HEK293T (cell line): ENCODE measurements around the gene R3HDM2.
A peak's percentile ranks its signal among the peaks of the same experiment; 100 is the strongest.

ENCODE experiments used
- CTCF ChIA-PET: fragments of 350-600 bp; formaldehyde crosslinking; extraction: SDS; loops from one replicate; lab custom pipeline; 2021; ENCODE audit warnings: antibody characterized with exemption, inconsistent platforms; lab: Yijun Ruan, JAX
- POLR2A ChIA-PET: fragments of 350-600 bp; formaldehyde crosslinking; extraction: SDS; loops from one replicate; lab custom pipeline; 2020; ENCODE audit warnings: antibody characterized with exemption, inconsistent platforms; lab: Yijun Ruan, JAX
- DNase-seq: peaks from one replicate; pipeline ENCODE4 v3.0.0; 2012; ENCODE audit warnings: mixed read lengths; ENCODE audit errors: extremely low spot score
- ARNT ChIP-seq: fragments of 450-650 bp; IDR thresholded peaks from 2 replicates; pipeline ENCODE4 v1.6.1; 2017; ENCODE audit warnings: mild to moderate bottlenecking
- BHLHE40 ChIP-seq: fragments of 450-650 bp; IDR thresholded peaks from 2 replicates; pipeline ENCODE4 v1.6.1; 2016; ENCODE audit warnings: mild to moderate bottlenecking, moderate library complexity, borderline replicate concordance
- CTBP1 ChIP-seq: fragments of 450-650 bp; IDR thresholded peaks from 2 replicates; pipeline ENCODE4 v1.6.1; 2016; ENCODE audit warnings: borderline replicate concordance
- ELF4 ChIP-seq: fragments of 450-650 bp; IDR thresholded peaks from 2 replicates; pipeline ENCODE4 v1.6.1; 2017; ENCODE audit warnings: antibody characterized with exemption
- FOXA1 ChIP-seq: fragments of 450-650 bp; IDR thresholded peaks from 2 replicates; pipeline ENCODE4 v1.6.1; 2016; ENCODE audit warnings: mild to moderate bottlenecking
- FOXK2 ChIP-seq: fragments of 450-650 bp; IDR thresholded peaks from 2 replicates; pipeline ENCODE4 v1.6.1; 2016; ENCODE audit warnings: mild to moderate bottlenecking
- FOXM1 ChIP-seq: fragments of 450-650 bp; IDR thresholded peaks from 2 replicates; pipeline ENCODE4 v1.6.1; 2017; ENCODE audit warnings: mild to moderate bottlenecking, borderline replicate concordance
- HDGF ChIP-seq: fragments of 450-650 bp; IDR thresholded peaks from 2 replicates; pipeline ENCODE4 v1.6.1; 2017; ENCODE audit warnings: antibody characterized with exemption, borderline replicate concordance
- L3MBTL2 ChIP-seq: fragments of 450-650 bp; conservative IDR thresholded peaks from 2 replicates; pipeline ENCODE4 v1.6.1; 2016; ENCODE audit warnings: mild to moderate bottlenecking
- LEF1 ChIP-seq: fragments of 450-650 bp; IDR thresholded peaks from 2 replicates; pipeline ENCODE4 v1.6.1; 2017; ENCODE audit warnings: mild to moderate bottlenecking, borderline replicate concordance
- NFRKB ChIP-seq: fragments of 450-650 bp; IDR thresholded peaks from 2 replicates; pipeline ENCODE4 v1.6.1; 2016; ENCODE audit warnings: mild to moderate bottlenecking, moderate library complexity
- SP1 ChIP-seq: fragments of 450-650 bp; IDR thresholded peaks from 2 replicates; pipeline ENCODE4 v1.6.1; 2017
- SUZ12 ChIP-seq: fragments of 450-650 bp; IDR thresholded peaks from 2 replicates; pipeline ENCODE4 v1.6.1; 2016; ENCODE audit warnings: mild to moderate bottlenecking
- TARDBP ChIP-seq: fragments of 450-650 bp; IDR thresholded peaks from 2 replicates; pipeline ENCODE4 v1.6.1; 2016
- ZNF384 ChIP-seq: fragments of 450-650 bp; IDR thresholded peaks from 2 replicates; pipeline ENCODE4 v1.6.1; 2016
- TF ChIP-seq, protein P1 (sequence below): fragments of 450-650 bp; IDR thresholded peaks from 2 replicates; pipeline ENCODE4 v1.6.1; 2016

Gene R3HDM2

DNA sequence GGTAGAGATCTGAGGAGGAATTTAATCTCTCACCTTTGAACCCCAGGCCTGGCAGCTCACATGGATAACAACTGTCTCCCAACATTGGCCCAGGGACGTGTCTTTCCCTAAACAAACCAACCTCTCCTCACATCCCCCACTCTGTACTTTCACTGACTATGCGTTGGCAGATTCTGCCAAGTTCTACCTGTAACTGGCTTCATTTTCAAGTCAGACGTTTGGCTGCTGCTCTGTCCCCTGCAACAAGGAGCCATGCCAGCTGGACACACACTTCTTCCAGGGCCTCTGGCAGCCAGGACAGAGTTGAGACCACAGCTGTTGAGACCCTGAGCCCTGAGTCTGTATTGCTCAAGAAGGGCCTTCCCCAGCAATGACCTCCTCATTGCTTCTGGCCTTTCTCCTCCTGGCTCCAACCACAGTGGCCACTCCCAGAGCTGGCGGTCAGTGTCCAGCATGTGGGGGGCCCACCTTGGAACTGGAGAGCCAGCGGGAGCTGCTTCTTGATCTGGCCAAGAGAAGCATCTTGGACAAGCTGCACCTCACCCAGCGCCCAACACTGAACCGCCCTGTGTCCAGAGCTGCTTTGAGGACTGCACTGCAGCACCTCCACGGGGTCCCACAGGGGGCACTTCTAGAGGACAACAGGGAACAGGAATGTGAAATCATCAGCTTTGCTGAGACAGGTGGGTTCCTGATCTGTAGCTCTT lies 3.8 kb upstream of the R3HDM2 start, which contains the start of gene INHBC:
TSS of gene INHBC (plus strand) at position 268 of the 707 bp plus-strand sequence. CDS start at position 371, 103 bp downstream.
- POLR2A ChIA-PET = interaction anchor here (1.2 to 2.9 kb wide), 3 partner anchors 18 to 24 kb away, joined by 6 to 13 read pairs (median 11); partner anchors contain the start of genes GLI1 and INHBE
- CTCF ChIA-PET = interaction anchor here (0.8 kb wide), 1 partner anchor 18 kb away, joined by 4 read pairs; no protein-coding TSS in a partner anchor
- TF ChIP-seq NFRKB = no peak
- no peak for TF ChIP-seq HDGF
- TF ChIP-seq, protein P1, sequence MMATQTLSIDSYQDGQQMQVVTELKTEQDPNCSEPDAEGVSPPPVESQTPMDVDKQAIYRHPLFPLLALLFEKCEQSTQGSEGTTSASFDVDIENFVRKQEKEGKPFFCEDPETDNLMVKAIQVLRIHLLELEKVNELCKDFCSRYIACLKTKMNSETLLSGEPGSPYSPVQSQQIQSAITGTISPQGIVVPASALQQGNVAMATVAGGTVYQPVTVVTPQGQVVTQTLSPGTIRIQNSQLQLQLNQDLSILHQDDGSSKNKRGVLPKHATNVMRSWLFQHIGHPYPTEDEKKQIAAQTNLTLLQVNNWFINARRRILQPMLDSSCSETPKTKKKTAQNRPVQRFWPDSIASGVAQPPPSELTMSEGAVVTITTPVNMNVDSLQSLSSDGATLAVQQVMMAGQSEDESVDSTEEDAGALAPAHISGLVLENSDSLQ = no peak
- TF ChIP-seq SP1 = no peak
- TF ChIP-seq FOXA1 = no peak
- TF ChIP-seq ELF4 = no peak
- no peak for TF ChIP-seq L3MBTL2
- no peak for TF ChIP-seq BHLHE40
- TF ChIP-seq ARNT = no peak
- no peak for TF ChIP-seq SUZ12
- no peak for TF ChIP-seq TARDBP
- TF ChIP-seq FOXK2 = no peak
- TF ChIP-seq ZNF384 = no peak
- TF ChIP-seq LEF1 = no peak
- no peak for TF ChIP-seq FOXM1
- no peak for TF ChIP-seq CTBP1
- no peak for DNase-seq

DNA sequence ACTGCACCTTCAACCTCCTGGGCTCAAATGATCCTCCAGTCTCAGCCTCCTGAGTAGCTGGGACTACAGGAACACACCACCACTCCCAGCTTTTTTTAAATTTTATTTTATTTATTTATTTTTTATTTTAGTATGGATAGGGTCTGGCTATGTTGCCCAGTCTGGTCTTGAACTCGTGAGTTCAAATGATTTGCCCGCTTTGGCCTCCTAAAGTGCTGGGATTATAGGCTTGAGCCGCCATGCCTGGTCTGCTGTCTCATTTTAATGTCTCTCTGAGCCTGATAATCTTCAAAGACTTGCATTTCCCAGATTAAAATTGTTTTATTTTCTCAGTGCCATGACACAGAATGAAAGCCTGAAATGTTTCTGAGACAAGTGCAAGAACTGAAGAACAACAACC lies 2.5 kb upstream of the R3HDM2 start:
- ChIA-PET CTCF (interaction anchor here (1.6 kb wide), 1 partner anchor 19 kb away, joined by 7 read pairs; no protein-coding TSS in a partner anchor), POLR2A (interaction anchor here (2.4 to 2.9 kb wide), 2 partner anchors 22 to 25 kb away, joined by 9 to 11 read pairs; partner anchors contain the start of genes GLI1 and INHBE)
- TF ChIP-seq ZNF384 = no peak
- no peak for TF ChIP-seq BHLHE40
- no peak for DNase-seq

DNA sequence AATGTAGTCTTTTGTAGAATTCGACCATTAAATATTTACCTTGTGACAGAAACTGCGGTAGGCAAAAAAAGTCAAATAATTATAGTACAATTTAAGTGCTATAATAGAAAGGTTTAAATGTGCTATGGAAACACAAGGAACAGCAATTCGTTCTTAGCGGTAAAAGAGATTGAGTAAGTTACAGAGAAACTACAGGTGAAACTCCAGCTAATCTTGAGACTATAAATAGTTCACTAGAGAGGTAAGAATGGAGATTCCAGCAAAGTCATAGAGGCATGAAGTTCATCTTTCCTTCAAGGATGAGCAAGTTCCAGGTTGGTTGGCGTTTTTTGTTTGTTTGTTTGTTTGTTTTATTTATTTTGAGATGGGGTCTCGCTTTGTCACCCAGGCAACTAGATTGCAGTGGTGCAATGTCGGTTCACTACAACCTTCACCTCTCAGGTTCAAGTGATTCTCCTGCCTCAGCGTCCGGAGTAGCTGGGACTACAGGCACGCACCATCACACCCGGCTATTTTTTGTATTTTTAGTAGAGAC lies 878 bp upstream of the R3HDM2 start:
- POLR2A ChIA-PET = interaction anchor here (0.9 to 2.4 kb wide), 2 partner anchors 21 to 24 kb away, joined by 3 to 9 read pairs; partner anchors contain the start of gene INHBE
- no peak for DNase-seq
- CTCF ChIA-PET = interaction anchor here (0.7 kb wide), 1 partner anchor 437 kb away, joined by 3 read pairs; no protein-coding TSS in a partner anchor
- TF ChIP-seq ELF4 = no peak
- TF ChIP-seq NFRKB = no peak
- TF ChIP-seq BHLHE40 = no peak
- TF ChIP-seq L3MBTL2 = no peak
- no peak for TF ChIP-seq SUZ12

DNA sequence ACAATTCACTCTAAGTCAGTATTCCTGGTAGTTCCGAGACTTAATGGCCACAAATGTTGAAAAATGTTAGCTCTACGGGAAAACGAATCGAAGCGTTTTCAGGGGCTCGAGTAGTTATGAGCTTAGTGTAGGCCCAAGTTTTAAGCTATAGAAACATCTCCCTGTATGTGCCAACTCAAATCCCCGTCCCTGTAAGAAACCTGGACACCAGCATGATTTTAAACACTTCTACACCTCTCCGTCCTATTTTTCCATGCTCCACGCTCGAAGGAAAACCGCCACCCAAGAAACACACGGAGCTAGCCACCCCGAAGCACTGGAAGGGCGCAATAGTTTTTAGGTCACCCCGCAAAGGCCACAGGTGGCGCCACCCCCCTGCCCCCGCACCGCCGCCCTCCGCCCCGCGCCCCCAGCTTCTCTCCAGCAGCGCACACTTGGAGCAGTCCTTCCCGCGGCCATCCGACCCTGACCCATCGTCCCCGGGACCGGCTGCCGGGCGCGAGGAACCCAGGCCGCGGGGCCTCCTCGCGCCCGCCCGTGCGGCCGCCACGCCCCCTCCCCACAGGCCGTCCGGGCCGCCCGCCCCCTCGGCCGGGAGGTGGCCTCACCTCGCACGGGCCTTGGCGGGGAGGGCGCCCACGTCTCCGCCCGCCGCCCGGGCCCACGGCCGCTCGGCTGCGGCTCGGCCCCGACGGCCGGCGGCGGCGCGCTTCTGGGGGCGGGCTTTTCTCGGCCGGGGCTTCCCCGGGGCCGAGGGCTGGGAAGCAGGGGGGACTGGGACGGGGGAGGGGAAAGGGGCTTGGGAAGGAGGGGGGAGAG lies 522 bp downstream of the R3HDM2 start:
- DNase-seq = peak; percentile 70
- CTCF ChIA-PET = interaction anchor here (0.8 to 1.1 kb wide), 3 partner anchors 22 to 88 kb away, joined by 3 to 4 read pairs (median 3); partner anchors contain the start of gene INHBE
- POLR2A ChIA-PET = interaction anchor here (0.7 to 3.7 kb wide), 12 partner anchors 9 to 131 kb away, joined by 3 to 27 read pairs (median 4); partner anchors contain the start of gene INHBE
- 0 out of 2 replicates have a peak, but pooled peaks have one; percentile 26 for TF ChIP-seq FOXM1
- TF ChIP-seq L3MBTL2 = 0 out of 2 replicates have a peak, but pooled peaks have one; percentile 18
- no peak for TF ChIP-seq TARDBP

DNA sequence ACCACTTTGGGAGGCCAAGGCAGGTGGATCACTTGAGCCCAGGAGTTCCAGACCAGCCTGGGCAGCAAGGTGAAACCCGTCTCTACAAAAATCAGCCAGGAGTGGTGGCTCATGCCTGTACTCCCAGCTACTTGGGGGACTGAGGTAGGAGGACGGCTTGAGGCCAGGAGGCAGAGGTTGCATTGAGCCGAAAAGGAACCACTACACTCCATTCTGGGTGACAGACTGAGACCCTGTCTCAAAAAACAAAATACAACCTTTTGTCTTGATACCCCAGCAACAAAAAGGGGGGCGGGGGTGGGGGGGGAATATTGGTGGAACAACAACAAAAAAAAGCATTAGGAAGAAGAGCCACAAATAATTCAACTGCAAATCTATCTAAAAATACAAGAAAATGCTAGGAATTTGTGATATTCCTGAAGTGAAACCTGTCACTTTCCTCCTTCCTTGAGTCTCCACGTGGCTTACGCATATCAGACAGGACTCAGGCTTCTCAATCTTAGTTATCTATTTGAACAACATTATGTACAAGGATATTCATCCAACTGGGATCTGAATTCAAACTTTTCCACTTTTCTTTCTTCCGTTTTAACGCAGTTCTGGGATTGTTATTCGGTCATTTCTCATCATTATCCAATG lies 1.3 kb downstream of the R3HDM2 start:
- no peak for TF ChIP-seq HDGF
- no peak for TF ChIP-seq FOXM1
- no peak for TF ChIP-seq NFRKB
- no peak for TF ChIP-seq L3MBTL2
- no peak for TF ChIP-seq SUZ12
- no peak for TF ChIP-seq FOXA1
- no peak for TF ChIP-seq FOXK2
- TF ChIP-seq SP1 = no peak
- TF ChIP-seq CTBP1 = no peak
- TF ChIP-seq ARNT = no peak
- no peak for TF ChIP-seq TARDBP
- TF ChIP-seq, protein P1 = no peak
- TF ChIP-seq LEF1 = no peak
- POLR2A ChIA-PET = interaction anchor here (0.7 to 3.7 kb wide), 12 partner anchors 8 to 130 kb away, joined by 3 to 27 read pairs (median 4); partner anchors contain the start of gene INHBE
- DNase-seq = no peak
- CTCF ChIA-PET = interaction anchor here (0.8 to 1.1 kb wide), 4 partner anchors 23 to 88 kb away, joined by 3 to 4 read pairs (median 4); partner anchors contain the start of gene INHBE
